ENCODE results near the gene RASSF5. TPM values are rescaled to one million over a fixed set of nuclear protein-coding genes. Genes with fewer than 3 reads are reported as not detected.

The RASSF5 gene
- total and polyA plus RNA-seq, 10 of the 15 experiments (the other 5 are each of a cell fraction or from before 2014, with no cell fraction given), result 14.0 to 89.6 (median 68.9) TPM

GRCh38 chr1:206469933-206470691, 37.2 kb upstream of the RASSF5 start, which contains the start of gene IKBKE (continued):
- TF ChIP-seq EP300 (IDR thresholded peaks at IDR 0.05; ENCODE audit: borderline replicate concordance in 1 of 2, control insufficient read depth in 1 of 2, low read depth in 2 of 2, low read length in 2 of 2), result no peak
- TF ChIP-seq, protein P1, sequence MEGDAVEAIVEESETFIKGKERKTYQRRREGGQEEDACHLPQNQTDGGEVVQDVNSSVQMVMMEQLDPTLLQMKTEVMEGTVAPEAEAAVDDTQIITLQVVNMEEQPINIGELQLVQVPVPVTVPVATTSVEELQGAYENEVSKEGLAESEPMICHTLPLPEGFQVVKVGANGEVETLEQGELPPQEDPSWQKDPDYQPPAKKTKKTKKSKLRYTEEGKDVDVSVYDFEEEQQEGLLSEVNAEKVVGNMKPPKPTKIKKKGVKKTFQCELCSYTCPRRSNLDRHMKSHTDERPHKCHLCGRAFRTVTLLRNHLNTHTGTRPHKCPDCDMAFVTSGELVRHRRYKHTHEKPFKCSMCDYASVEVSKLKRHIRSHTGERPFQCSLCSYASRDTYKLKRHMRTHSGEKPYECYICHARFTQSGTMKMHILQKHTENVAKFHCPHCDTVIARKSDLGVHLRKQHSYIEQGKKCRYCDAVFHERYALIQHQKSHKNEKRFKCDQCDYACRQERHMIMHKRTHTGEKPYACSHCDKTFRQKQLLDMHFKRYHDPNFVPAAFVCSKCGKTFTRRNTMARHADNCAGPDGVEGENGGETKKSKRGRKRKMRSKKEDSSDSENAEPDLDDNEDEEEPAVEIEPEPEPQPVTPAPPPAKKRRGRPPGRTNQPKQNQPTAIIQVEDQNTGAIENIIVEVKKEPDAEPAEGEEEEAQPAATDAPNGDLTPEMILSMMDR (IDR thresholded peaks at IDR 0.05 in 2 of 3, conservative IDR thresholded peaks at IDR 0.05 in 1 of 3; ENCODE audit: control insufficient read depth in 2 of 3, extremely low read depth in 1 of 3, insufficient read depth in 1 of 3, low read depth in 3 of 3, low read length in 3 of 3), result peak; percentile 7 to 22 (median 17); a peak in 1 of 6 replicates
- no peak for TF ChIP-seq KLF5 (IDR thresholded peaks at IDR 0.05; ENCODE audit: partially characterized antibody)
- no peak for TF ChIP-seq NR2F1 (conservative IDR thresholded peaks at IDR 0.05)
- TF ChIP-seq E2F8 (IDR thresholded peaks at IDR 0.05; ENCODE audit: low read depth, partially characterized antibody), result no peak
- 0 out of 2 replicates have a peak, but pooled peaks have one; percentile 9 for TF ChIP-seq GATAD2B (conservative IDR thresholded peaks at IDR 0.05; ENCODE audit: low read depth)
